Thyroid gland (tissue), 4 donors: Measurements from ENCODE around the gene BANP.
"Not testable (repeated sequence)": the region's sequence is repeated elsewhere in the genome, so short reads cannot be mapped to it uniquely, and the experiment has no call there.

Experiments
- POLR2A ChIP-seq, 2 donors: fragments of 450-650 bp; IDR thresholded peaks; one replicate each; pipeline ENCODE4 v1.6.1; 2017; ENCODE audit warnings: antibody characterized with exemption in 2 of 2, mild to moderate bottlenecking in 2 of 2, moderate library complexity in 1 of 2
- TF ChIP-seq, protein P1 (sequence below), 6 experiments: fragments of 200-600 bp in 3 of 6; fragments of 450-650 bp in 3 of 6; sonication (generic) in 3 of 6; IDR thresholded peaks; one replicate each; pipeline ENCODE4 v1.5.1; 2016 to 2019; ENCODE audit warnings: antibody characterized with exemption in 6 of 6, mild to moderate bottlenecking in 2 of 6, inconsistent platforms in 1 of 6, moderate library complexity in 1 of 6

- not testable (repeated sequence) for TF ChIP-seq POLR2A (IDR thresholded peaks at IDR 0.05)
- TF ChIP-seq, protein P1, sequence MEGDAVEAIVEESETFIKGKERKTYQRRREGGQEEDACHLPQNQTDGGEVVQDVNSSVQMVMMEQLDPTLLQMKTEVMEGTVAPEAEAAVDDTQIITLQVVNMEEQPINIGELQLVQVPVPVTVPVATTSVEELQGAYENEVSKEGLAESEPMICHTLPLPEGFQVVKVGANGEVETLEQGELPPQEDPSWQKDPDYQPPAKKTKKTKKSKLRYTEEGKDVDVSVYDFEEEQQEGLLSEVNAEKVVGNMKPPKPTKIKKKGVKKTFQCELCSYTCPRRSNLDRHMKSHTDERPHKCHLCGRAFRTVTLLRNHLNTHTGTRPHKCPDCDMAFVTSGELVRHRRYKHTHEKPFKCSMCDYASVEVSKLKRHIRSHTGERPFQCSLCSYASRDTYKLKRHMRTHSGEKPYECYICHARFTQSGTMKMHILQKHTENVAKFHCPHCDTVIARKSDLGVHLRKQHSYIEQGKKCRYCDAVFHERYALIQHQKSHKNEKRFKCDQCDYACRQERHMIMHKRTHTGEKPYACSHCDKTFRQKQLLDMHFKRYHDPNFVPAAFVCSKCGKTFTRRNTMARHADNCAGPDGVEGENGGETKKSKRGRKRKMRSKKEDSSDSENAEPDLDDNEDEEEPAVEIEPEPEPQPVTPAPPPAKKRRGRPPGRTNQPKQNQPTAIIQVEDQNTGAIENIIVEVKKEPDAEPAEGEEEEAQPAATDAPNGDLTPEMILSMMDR (IDR thresholded peaks at IDR 0.05), result not testable (repeated sequence)
Observed at GRCh38 chr16:88091221-88091971, 140.2 kb downstream of the BANP start.
